Endometrium (tissue), 2 donors: ENCODE results near the gene RAMP1.

Experiments
- FAIRE-seq: peaks from 2 replicates; lab custom pipeline; 2012; peaks lifted over from hg19 to GRCh38; lab: Jason Lieb, UNC
- donor health status: control.
- donor health status: control.

Gene RAMP1

GRCh38 chr2:237917696-237918374, 58.4 kb downstream of the RAMP1 start:
- no peak for FAIRE-seq

GRCh38 chr2:237919593-237919992, 60.2 kb downstream of the RAMP1 start:
- FAIRE-seq = no peak

GRCh38 chr2:237920673-237921072, 61.2 kb downstream of the RAMP1 start:
- FAIRE-seq = no peak

- no peak for FAIRE-seq
Measured at GRCh38 chr2:237921967-237922492, 62.6 kb downstream of the RAMP1 start.

- no peak for FAIRE-seq
Measured at GRCh38 chr2:237922641-237923361, 63.4 kb downstream of the RAMP1 start.

- FAIRE-seq = no peak
Measured at GRCh38 chr2:237923481-237924163, 64.2 kb downstream of the RAMP1 start.

GRCh38 chr2:237924164-237924534, 64.7 kb downstream of the RAMP1 start:
- no peak for FAIRE-seq

- FAIRE-seq = no peak
Measured at GRCh38 chr2:237927135-237927534, 67.7 kb downstream of the RAMP1 start.

- FAIRE-seq = no peak
Measured at GRCh38 chr2:237927986-237928385, 68.6 kb downstream of the RAMP1 start.

- no peak for FAIRE-seq
Measured at GRCh38 chr2:237929979-237930378, 70.6 kb downstream of the RAMP1 start.

- peak; percentile 88 for FAIRE-seq
Measured at GRCh38 chr2:237931205-237931721, 71.8 kb downstream of the RAMP1 start.

GRCh38 chr2:237932731-237933131, 73.3 kb downstream of the RAMP1 start:
- peak; percentile 95 for FAIRE-seq

GRCh38 chr2:237934186-237934585, 74.8 kb downstream of the RAMP1 start:
- no peak for FAIRE-seq

- FAIRE-seq = no peak
Measured at GRCh38 chr2:237935740-237936452, 76.5 kb downstream of the RAMP1 start.

GRCh38 chr2:237939251-237939650, 79.8 kb downstream of the RAMP1 start:
- no peak for FAIRE-seq

GRCh38 chr2:237940828-237941227, 81.4 kb downstream of the RAMP1 start:
- no peak for FAIRE-seq

- no peak for FAIRE-seq
Measured at GRCh38 chr2:237941239-237941638, 81.8 kb downstream of the RAMP1 start.

GRCh38 chr2:237942513-237942899, 83.1 kb downstream of the RAMP1 start:
- FAIRE-seq = no peak

- FAIRE-seq = no peak
Measured at GRCh38 chr2:237943395-237944094, 84.1 kb downstream of the RAMP1 start.

GRCh38 chr2:237944302-237944701, 84.9 kb downstream of the RAMP1 start:
- no peak for FAIRE-seq

- no peak for FAIRE-seq
Measured at GRCh38 chr2:237946423-237946822, 87.0 kb downstream of the RAMP1 start.
